ENCODE results near the gene ERBB4.

ERBB4 gene

GRCh38 chr2:212428681-212429478 is 109.7 kb downstream of the ERBB4 start:
- Histone ChIP-seq H3K27ac (no peak overlapping the region), H3K27me3 (no peaks in the 10 kb centered on the region), H3K36me3 (no peaks in the 10 kb centered on the region), H3K4me3 (ENCODE audit: low read depth in 1 of 2, low read length in 1 of 2) (no peak overlapping the region), H3K4me1 (ENCODE audit: control insufficient read depth in 1 of 2, insufficient read depth in 1 of 2, low read depth in 1 of 2, low read length in 1 of 2) (no peaks in the 10 kb centered on the region), H3K9me3 (no peaks in the 10 kb centered on the region)
- no peak for TF ChIP-seq CTCF (IDR thresholded peaks at IDR 0.05)

- no peak for TF ChIP-seq CTCF (IDR thresholded peaks at IDR 0.05)
- Histone ChIP-seq H3K36me3 (no peaks in the 10 kb centered on the region), H3K9me3 (no peaks in the 10 kb centered on the region), H3K4me1 (ENCODE audit: control insufficient read depth in 1 of 2, insufficient read depth in 1 of 2, low read depth in 1 of 2, low read length in 1 of 2) (no peaks in the 10 kb centered on the region), H3K27me3 (no peaks in the 10 kb centered on the region), H3K27ac (no peak overlapping the region), H3K4me3 (ENCODE audit: low read depth in 1 of 2, low read length in 1 of 2) (no peak overlapping the region)
Observed at GRCh38 chr2:212427638-212428037, 111.0 kb downstream of the ERBB4 start.

DNA sequence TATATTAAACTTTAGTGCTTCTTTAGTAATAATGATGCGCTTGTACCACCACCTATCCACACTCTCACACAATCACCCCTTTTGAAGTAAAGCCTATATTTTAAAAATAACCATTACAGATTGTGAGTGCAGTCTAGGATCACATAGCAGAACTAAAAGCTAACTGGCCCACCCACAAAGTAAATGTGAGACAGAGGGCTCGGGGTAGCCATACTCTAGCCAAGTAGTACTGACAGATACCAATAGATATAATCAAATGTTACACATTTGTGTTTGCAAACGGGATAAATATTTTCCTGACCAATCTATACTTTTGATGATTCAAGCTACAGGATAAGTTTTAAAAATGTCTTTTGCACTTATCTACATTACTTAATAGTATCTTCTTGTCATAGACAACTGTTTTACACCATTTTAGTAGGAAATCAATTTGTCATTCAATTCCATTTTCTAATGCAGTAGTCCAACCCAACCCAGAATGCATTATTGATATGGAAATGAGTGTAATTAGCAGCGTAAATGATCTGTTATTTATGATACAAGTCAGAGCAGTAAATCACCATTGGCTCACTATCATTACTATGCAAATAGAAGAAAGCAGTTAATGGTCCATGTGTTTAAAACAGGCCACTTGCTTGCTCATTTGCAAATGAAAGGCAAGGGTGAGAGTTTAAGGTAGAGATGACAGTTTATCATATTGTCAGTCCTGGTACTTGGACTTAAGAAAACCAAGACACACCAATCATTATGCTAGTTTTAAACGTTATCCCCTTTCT is 111.8 kb downstream of the ERBB4 start:
- H3K4me3 ChIP-seq (ENCODE audit: low read depth in 1 of 2, low read length in 1 of 2): no peak overlapping the region
- no peaks in the 10 kb centered on the region for H3K9me3 ChIP-seq
- H3K4me1 ChIP-seq (ENCODE audit: control insufficient read depth in 1 of 2, insufficient read depth in 1 of 2, low read depth in 1 of 2, low read length in 1 of 2): no peaks in the 10 kb centered on the region
- H3K27me3 ChIP-seq: no peaks in the 10 kb centered on the region
- no peaks in the 10 kb centered on the region for H3K36me3 ChIP-seq
- no peak overlapping the region for H3K27ac ChIP-seq
- TF ChIP-seq CTCF (IDR thresholded peaks at IDR 0.05): no peak

DNA sequence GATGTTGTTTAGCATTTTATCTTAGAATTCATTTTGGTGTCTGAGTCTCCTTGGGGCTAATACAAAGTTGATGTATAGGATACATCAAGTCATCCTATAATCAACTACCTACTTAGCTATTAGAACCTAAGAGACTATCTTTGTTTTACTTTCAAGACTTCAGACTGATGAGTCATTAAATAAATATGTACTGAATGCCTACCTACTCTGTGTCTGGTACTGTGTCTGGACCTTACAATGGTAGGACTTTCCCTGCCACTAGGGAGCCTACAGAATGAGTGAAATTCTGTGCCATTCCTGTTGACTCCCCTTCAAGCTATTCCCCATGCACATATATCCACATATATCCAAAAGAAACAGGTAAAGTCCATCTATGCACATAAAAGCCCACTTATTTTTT is 114.5 kb downstream of the ERBB4 start:
- H3K4me3 ChIP-seq (ENCODE audit: low read depth in 1 of 2, low read length in 1 of 2): no peak overlapping the region
- H3K36me3 ChIP-seq: no peaks in the 10 kb centered on the region
- H3K4me1 ChIP-seq (ENCODE audit: control insufficient read depth in 1 of 2, insufficient read depth in 1 of 2, low read depth in 1 of 2, low read length in 1 of 2): no peaks in the 10 kb centered on the region
- no peak overlapping the region for H3K27ac ChIP-seq
- H3K9me3 ChIP-seq: no peaks in the 10 kb centered on the region
- TF ChIP-seq CTCF (IDR thresholded peaks at IDR 0.05): no peak
- H3K27me3 ChIP-seq: no peaks in the 10 kb centered on the region

DNA sequence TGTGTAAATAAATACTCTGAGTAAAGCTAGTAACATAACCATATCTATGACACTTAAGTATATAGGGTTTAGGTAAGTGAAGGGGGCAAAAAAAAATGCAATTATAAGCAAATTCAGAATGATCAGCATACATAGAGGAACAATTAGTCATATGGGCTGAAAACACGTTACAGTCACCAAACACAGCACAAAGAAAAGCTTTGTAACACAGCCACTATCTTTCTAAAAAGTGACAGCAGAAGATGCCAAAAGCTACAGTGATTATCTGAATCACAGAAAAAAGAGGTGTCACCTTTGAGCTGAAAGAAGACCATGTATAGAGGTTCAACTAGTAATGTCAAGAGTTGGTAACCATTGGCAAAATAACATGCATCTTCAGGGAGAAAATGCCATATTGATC is 115.5 kb downstream of the ERBB4 start:
- no peak overlapping the region for H3K4me3 ChIP-seq (ENCODE audit: low read depth in 1 of 2, low read length in 1 of 2)
- no peak overlapping the region for H3K27ac ChIP-seq
- no peaks in the 10 kb centered on the region for H3K36me3 ChIP-seq
- no peaks in the 10 kb centered on the region for H3K9me3 ChIP-seq
- H3K27me3 ChIP-seq: no peaks in the 10 kb centered on the region
- no peaks in the 10 kb centered on the region for H3K4me1 ChIP-seq (ENCODE audit: control insufficient read depth in 1 of 2, insufficient read depth in 1 of 2, low read depth in 1 of 2, low read length in 1 of 2)
- TF ChIP-seq CTCF (IDR thresholded peaks at IDR 0.05): no peak
